DOHH2 (cell line): ENCODE results near the gene IKZF2.

Experiments used
- CTCF ChIP-seq: fragments of 200-600 bp; sonication (generic); IDR thresholded peaks from one replicate; pipeline ENCODE4 v1.5.1; 2014; ENCODE audit warnings: antibody characterized with exemption, mild to moderate bottlenecking, low read depth, low read length; ENCODE audit not compliant: poor library complexity, severe bottlenecking
- EZH2phosphoT487 ChIP-seq: fragments of 200-600 bp; sonication (generic); IDR thresholded peaks from 2 replicates; pipeline ENCODE4 v1.6.1; 2017; ENCODE audit warnings: borderline replicate concordance, mild to moderate bottlenecking, antibody characterized with exemption, low read length, moderate library complexity, mixed read lengths

GRCh38 chr2:212979046-212979612, 172.3 kb downstream of the IKZF2 start:
- TF ChIP-seq CTCF (no peak), EZH2phosphoT487 (no peak)
